Hematopoietic multipotent progenitor cell (in vitro differentiated cells): ENCODE measurements around the gene D2HGDH. TPM values are rescaled to one million over a fixed set of nuclear protein-coding genes. Genes with fewer than 3 reads are reported as not detected.
"Not testable (repeated sequence)": the region's sequence is repeated elsewhere in the genome, so short reads cannot be mapped to it uniquely, and the experiment has no call there.

Experiments used
- DNase-seq, 3 donors: peaks; one replicate each; pipeline ENCODE4 v3.0.0-alpha.2; 2011 to 2015; ENCODE audit warnings: low read depth in 2 of 3, low spot score in 2 of 3
- total RNA-seq: library from RNA; depleted of rRNA; stranded (reverse); fragments of >200 nt; gene quantifications from one replicate; pipeline ENCODE4 v1.2.3, GENCODE V29; 2012

Gene D2HGDH
- total RNA-seq, 1 donor: 29.1 TPM

DNA sequence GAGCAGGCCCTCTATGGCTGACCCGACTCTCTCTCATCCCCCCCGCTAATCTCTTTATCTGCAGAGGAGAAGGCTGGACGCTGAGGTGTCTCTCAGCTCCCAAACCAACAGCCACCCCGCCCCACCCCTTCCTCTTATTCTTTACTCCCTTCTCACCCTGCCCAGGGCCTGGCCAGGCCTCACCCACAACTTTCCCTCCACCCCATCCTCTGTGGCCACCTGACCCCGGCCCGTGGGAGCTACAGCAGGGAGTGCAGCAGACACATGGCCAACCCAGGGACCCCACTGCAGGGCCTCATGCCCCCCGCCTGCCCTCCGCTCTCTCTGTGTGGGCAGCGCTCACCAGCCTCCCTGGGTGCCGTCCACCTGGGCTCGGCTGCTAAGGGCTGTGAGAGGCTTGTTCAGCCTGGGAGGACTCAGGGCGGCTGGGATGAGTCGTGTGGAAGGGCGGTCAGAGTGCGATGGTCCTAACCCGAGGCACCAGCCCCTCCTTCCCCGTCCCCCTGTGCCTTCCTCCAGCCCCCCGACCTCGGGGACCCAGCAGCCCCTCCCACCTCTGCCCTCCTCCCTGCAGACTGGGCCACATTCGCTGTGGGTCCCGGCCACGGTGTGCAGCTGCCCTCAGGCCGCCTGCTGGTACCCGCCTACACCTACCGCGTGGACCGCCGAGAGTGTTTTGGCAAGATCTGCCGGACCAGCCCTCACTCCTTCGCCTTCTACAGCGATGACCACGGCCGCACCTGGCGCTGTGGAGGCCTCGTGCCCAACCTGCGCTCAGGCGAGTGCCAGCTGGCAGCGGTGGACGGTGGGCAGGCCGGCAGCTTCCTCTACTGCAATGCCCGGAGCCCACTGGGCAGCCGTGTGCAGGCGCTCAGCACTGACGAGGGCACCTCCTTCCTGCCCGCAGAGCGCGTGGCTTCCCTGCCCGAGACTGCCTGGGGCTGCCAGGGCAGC, 81.3 kb downstream of the D2HGDH start:
- no peak for DNase-seq

DNA sequence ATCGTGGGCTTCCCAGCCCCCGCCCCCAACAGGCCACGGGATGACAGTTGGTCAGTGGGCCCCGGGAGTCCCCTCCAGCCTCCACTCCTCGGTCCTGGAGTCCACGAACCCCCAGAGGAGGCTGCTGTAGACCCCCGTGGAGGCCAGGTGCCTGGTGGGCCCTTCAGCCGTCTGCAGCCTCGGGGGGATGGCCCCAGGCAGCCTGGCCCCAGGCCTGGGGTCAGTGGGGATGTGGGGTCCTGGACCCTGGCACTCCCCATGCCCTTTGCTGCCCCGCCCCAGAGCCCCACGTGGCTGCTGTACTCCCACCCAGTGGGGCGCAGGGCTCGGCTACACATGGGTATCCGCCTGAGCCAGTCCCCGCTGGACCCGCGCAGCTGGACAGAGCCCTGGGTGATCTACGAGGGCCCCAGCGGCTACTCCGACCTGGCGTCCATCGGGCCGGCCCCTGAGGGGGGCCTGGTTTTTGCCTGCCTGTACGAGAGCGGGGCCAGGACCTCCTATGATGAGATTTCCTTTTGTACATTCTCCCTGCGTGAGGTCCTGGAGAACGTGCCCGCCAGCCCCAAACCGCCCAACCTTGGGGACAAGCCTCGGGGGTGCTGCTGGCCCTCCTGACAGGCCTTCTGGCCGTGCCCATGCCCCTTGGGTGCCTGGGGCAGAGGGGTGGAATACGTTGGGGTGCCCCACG, 82.1 kb downstream of the D2HGDH start:
- no peak for DNase-seq

DNA sequence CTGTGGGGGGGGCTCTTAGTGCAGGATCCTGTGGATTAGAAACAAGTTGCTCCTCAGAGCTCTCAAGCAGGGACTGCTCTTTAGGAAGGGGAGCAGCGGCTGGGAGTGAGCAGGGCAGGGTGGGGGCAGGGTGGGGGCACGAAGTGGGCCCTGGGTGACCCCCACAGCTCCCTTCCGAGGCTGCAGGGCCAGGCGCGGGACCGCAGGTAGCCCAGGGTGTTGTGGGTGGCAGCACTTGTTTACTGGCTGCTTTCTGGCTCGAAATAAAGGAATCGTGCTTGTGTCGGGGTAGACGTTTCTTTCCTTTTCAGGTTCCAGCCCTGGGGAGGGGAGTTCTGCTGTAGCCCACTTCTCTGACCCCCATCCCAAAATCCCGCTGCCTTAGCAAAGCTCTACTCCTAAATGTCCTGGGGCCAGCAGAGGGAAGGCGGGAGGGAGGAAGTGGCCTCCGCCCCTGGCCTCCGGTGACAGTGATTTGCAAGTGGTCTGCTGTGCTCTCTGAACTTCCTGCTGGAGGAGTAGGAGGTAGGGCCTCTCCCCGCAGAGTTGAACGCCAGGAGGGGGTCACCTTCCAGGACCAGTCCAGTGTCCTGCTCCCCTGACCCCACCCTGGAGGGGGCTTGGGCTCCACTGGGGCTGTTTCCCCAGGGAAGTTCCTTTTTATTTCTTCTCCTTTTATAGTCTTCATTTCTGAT, 82.8 kb downstream of the D2HGDH start:
- no peak for DNase-seq

- DNase-seq: not testable (repeated sequence)
Observed at GRCh38 chr2:241817821-241818215, 83.4 kb downstream of the D2HGDH start.

Other genes with a start within 250 kb of the D2HGDH start
- 171 TPM for gene STK25, start 226.0 kb upstream of the D2HGDH start, total RNA-seq
- under 0.01 TPM for gene BOK, start 175.9 kb upstream of the D2HGDH start, total RNA-seq
- gene THAP4, start 97.5 kb upstream of the D2HGDH start, total RNA-seq: 49.8 TPM
- gene ATG4B, start 96.9 kb upstream of the D2HGDH start, total RNA-seq: 93.2 TPM
- gene DTYMK, start 47.8 kb upstream of the D2HGDH start, total RNA-seq: 10.0 TPM
- 43.9 TPM for gene ING5, start 32.6 kb upstream of the D2HGDH start, total RNA-seq
- 3.8 TPM for gene GAL3ST2, start 42.2 kb downstream of the D2HGDH start, total RNA-seq
- 9.2 TPM for gene NEU4, start 74.6 kb downstream of the D2HGDH start, total RNA-seq
- gene PDCD1, start 124.3 kb downstream of the D2HGDH start, total RNA-seq: 0.27 TPM
- gene RTP5, start 135.1 kb downstream of the D2HGDH start, total RNA-seq: 1.1 TPM